GM12878 (cell line): ENCODE data around the gene ARL6IP5. TPM values are rescaled to one million over a fixed set of nuclear protein-coding genes. Genes with fewer than 3 reads are reported as not detected.

Source experiments
- CEBPZ ChIP-seq: fragments of 150-350 bp; IDR thresholded peaks from 2 replicates; pipeline ENCODE4 v1.6.1; 2016; ENCODE audit warnings: low read depth, low read length
- CTCF ChIP-seq, 3 experiments: IDR thresholded peaks in 2 of 3; conservative IDR thresholded peaks in 1 of 3; 2 replicates each; pipeline ENCODE4 v1.5.1; 2011; ENCODE audit warnings: low read depth in 3 of 3, low read length in 3 of 3, mild to moderate bottlenecking in 3 of 3, control low read depth in 2 of 3, moderate library complexity in 2 of 3, inconsistent platforms in 1 of 3, mixed read lengths in 1 of 3; ENCODE audit not compliant: control insufficient read depth in 2 of 3, insufficient read depth in 1 of 3; ENCODE audit errors: extremely low read depth in 1 of 3
- EED ChIP-seq: sonication (generic); IDR thresholded peaks from 2 replicates; pipeline ENCODE4 v1.6.1; 2016; ENCODE audit warnings: antibody characterized with exemption, low read depth
- FOS ChIP-seq: IDR thresholded peaks from 3 replicates; pipeline ENCODE4 v1.6.1; 2011; ENCODE audit warnings: borderline replicate concordance; ENCODE audit not compliant: insufficient read length; ENCODE audit errors: extremely low read depth
- KAT2A ChIP-seq: conservative IDR thresholded peaks from 2 replicates; pipeline ENCODE4 v1.6.1; 2011; ENCODE audit warnings: low read depth, low read length; ENCODE audit not compliant: control insufficient read depth
- MTA2 ChIP-seq: fragments of 450-650 bp; IDR thresholded peaks from 2 replicates; pipeline ENCODE4 v1.6.1; 2016; ENCODE audit warnings: low read depth, mild to moderate bottlenecking, moderate library complexity
- MXI1 ChIP-seq: fragments of 150-350 bp; IDR thresholded peaks from 2 replicates; pipeline ENCODE4 v1.6.1; 2011; ENCODE audit warnings: low read depth, mild to moderate bottlenecking, inconsistent platforms, low read length, improper control_type of control experiment
- NR2C1 ChIP-seq: fragments of 450-650 bp; IDR thresholded peaks from 2 replicates; pipeline ENCODE4 v1.6.1; 2017; ENCODE audit warnings: antibody characterized with exemption, mild to moderate bottlenecking, moderate library complexity
- PRDM15 ChIP-seq: fragments of 450-650 bp; formaldehyde crosslinking; IDR thresholded peaks from 2 replicates; pipeline ENCODE4 v1.4.0; 2020; ENCODE audit warnings: mild to moderate bottlenecking, moderate library complexity
- RAD21 ChIP-seq: IDR thresholded peaks from 2 replicates; pipeline ENCODE4 v1.6.1; 2011; ENCODE audit warnings: mild to moderate bottlenecking, low read depth, low read length, moderate library complexity; ENCODE audit not compliant: insufficient read depth
- SMARCA5 ChIP-seq: fragments of 450-650 bp; IDR thresholded peaks from 2 replicates; pipeline ENCODE4 v1.6.1; 2017; ENCODE audit warnings: mild to moderate bottlenecking
- YBX1 ChIP-seq: fragments of 450-650 bp; IDR thresholded peaks from 2 replicates; pipeline ENCODE4 v1.6.1; 2016; ENCODE audit warnings: antibody characterized with exemption
- polyA plus RNA-seq, 11 experiments: library from polyadenylated mRNA; depleted of rRNA in 4 of 11; unstranded in 6 of 11; stranded (reverse) in 5 of 11; fragments of >200 nt; fragmentation: Nextera tagmentation in 4 of 11; fragmentation: Illumina TruSeq in 1 of 11; extraction: Ambion mirVana in 4 of 11; extraction: Trizol in 1 of 11; gene quantifications; 1 replicate in 1 of 11; 2 replicates in 10 of 11; pipeline versions ENCODE4 v1.2.1 to v1.2.3, GENCODE V29; 2011 to 2016; ENCODE audit warnings: inconsistent platforms in 2 of 11, missing spikeins in 2 of 11, low read depth in 1 of 11
- total RNA-seq, 4 experiments: library from RNA; depleted of rRNA in 3 of 4; stranded (reverse); fragments of >200 nt in 3 of 4; fragmentation: Illumina TruSeq in 1 of 4; extraction: Trizol in 1 of 4; gene quantifications; 2 replicates each; pipeline versions ENCODE4 v1.2.1 to v1.2.3, GENCODE V29; 2013 to 2021

ARL6IP5 gene
- total and polyA plus RNA-seq, 10 of the 15 experiments (the other 5 are each of a cell fraction or from before 2014, with no cell fraction given) = 78.2 to 310 (median 148) TPM

- TF ChIP-seq PRDM15 (CRISPR knock-in tag) (no peak), CEBPZ (no peak), SMARCA5 (0 out of 2 replicates have a peak, but pooled peaks have one; percentile 28), RAD21 (peak; percentile 85), FOS (no peak), MTA2 (no peak), MXI1 (no peak), NR2C1 (no peak), YBX1 (no peak), EED (no peak), KAT2A (no peak), CTCF (IDR thresholded peaks at IDR 0.05 in 2 of 3, conservative IDR thresholded peaks at IDR 0.05 in 1 of 3; ENCODE audit: control insufficient read depth in 2 of 3, extremely low read depth in 1 of 3, insufficient read depth in 1 of 3, low read depth in 3 of 3, low read length in 3 of 3) (peak; percentile 91 to 98 (median 95); a peak in 5 of 6 replicates)
These were observed 36.2 kb downstream of the ARL6IP5 start (continued) for GRCh38 chr3:69120879-69121464.
